NCI-H2196 treated with DMSO at 0.1 percent for 48 hours (cell line): ENCODE measurements around the gene SP100.
"Not testable (repeated sequence)": the region's sequence is repeated elsewhere in the genome, so short reads cannot be mapped to it uniquely, and the experiment has no call there.

Source experiments
- DNase-seq: peaks from one replicate; lab custom pipeline; 2025; ENCODE audit not compliant: unreplicated experiment; lab: John Stamatoyannopoulos, UW

Gene SP100

GRCh38 chr2:230457073-230457768 is 41.2 kb downstream of the SP100 start:
- DNase-seq, result no peak

DNA sequence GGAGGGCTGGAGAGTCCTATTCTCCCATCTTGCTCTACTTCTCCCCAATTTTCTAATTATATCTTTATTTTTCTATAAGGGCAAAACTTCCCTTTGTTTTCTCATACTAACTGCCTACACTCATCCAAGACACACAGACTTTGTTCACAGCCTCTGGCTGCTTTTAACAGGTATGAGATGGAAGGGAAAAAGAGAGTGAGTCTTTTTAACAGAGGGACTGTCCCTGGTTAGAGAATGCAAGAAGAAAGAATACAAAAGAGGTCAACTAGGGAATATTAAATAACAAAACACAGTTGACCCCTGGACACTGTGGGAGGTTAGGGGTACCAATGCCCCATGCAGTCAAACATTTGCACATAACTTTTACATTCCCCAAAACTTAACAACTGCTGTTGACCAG is 41.8 kb downstream of the SP100 start:
- DNase-seq, result no peak

GRCh38 chr2:230459216-230459615 is 43.2 kb downstream of the SP100 start:
- no peak for DNase-seq

GRCh38 chr2:230471074-230471473 is 55.1 kb downstream of the SP100 start:
- no peak for DNase-seq

GRCh38 chr2:230472621-230473018 is 56.6 kb downstream of the SP100 start:
- no peak for DNase-seq

DNA sequence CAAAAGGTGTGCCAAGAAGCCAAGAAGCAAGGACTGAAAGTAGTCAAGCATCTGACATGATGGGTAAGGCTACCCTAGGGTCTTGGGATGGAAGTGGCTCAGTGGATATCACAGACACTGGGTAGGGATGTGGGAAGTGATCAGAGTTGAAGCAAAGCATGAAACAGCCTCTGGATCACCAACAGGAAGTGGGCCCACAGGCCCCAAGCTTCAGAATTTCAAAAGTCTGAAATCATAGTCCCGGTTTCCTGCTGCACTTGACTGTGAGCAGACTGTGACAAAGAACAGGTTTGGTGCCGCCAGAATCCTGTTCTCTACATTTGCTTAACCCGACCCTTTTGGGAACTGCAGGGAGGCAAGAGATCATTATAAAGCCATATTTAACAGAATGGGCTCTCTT is 57.4 kb downstream of the SP100 start:
- no peak for DNase-seq

DNA sequence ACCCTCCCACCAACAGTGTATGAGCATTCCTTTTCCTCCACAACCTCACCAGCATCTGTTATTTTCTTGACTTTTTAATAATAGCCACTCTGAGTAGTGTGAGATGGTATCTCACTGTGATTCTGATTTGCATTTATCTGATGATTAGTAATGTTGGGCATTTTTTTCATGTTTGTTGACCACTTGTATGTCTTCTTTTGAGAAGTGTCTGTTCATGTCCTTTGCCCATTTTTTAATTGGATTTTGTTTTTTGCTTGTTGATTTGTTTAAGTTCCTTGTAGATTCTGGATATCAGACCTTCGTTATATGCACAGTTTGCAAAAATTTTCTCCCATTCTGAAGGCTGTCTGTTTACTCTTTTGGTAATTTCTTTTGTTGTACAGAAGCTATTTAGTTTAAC is 59.1 kb downstream of the SP100 start:
- DNase-seq, result no peak

- no peak for DNase-seq
Measured at GRCh38 chr2:230485801-230486341, 69.9 kb downstream of the SP100 start.

DNA sequence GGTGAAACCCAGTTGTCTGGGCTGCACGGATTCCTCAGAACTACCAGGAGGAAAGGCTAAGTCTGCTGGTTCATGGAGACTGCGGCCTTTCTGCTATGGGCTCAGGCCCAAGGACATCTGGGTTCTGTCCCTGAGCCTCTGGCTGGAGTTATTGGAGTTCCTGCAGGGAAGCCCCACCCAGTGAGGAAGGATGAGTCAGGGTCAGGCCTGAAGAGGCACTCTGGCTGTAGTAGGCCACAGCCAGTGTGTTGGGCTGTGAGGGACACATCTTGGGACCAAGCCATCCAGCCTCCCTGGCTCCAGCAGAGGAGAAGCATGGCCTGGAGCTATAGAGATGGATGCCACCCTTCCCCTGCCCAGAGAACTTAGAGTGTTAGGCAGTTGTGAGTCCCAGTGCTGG is 75.2 kb downstream of the SP100 start:
- not testable (repeated sequence) for DNase-seq

DNA sequence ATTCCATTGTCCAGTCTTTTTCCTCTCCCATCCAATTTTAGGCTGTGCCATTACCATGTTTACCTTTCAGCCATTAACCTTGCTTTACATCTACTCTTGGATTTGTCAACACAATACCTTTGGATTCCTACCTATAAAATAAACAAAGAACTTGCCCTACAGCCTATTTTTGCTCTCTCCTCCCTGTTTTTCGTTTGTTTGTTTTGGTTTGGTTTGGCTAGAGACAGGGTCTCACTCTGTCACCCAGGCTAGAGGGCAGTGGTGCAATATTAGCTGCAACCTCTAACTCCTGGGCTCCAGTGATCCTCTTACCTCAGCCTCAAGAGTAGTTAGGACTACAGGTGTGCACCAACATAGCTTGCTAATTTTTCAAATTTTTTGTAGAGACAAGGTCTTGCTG is 76.1 kb downstream of the SP100 start:
- no peak for DNase-seq

DNA sequence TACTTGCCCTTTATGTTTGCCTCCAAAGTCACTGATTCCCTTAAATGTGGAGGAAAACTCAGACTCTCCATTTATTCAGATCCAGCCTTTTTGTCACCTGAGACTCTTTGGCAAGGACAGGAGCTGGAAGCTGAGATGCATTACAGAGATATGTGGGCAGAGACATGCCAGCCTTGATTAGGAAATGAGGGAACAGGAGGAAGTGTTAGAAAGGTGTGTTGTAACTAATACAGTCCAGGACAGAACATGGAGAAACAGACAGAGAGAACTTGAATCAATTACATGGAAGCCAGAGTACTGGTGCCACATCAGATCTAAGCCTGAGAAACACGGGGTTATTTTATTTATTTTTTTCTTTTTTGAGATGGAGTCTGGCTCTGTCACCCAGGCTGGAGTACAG is 79.0 kb downstream of the SP100 start:
- no peak for DNase-seq

DNA sequence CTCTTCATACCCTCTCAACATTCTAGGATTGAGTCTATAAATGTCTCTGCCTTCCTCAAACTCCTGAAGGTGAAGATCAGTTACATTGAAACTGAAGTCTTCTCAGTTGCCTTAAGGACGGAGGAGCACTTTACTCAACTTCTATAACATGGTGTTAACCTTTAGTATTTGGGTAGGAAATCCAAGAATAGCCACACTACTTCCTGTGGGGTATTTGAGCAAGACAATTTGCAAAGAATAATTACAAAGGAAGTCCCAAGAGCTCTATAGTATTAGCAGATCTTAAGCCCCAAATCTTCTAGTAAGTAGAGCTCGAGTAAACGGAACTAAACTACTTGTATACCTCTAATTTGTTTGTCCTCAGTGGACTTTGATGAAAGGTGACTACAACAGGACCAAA is 80.9 kb downstream of the SP100 start:
- DNase-seq, result no peak

DNA sequence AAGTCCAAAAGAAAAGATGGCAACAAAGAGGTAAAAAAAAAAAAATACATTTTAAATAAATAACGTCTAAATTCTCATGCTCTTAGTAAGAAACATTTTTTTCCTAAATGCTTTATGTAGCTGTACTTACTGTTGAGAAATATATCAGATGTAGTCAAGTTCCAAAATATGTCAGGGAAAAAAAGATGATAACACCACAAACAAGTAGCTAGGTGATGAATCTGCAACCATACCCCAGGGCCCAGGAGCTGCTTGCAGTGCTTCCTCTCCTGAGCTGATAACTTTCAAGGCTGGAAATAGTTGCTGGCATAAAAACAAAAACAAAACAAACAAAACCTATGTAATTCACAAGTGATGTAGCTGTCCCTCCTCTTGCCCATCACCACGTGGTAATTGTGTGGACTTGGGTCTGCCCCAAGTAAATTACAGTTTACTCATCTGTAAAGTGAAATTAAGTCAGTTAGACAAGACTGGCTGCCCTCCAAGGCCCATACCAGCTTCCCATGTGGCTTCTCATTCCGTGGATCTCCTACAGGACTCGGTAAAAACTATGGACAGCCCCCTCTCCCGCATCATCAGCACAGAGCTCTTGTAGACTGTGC is 82.6 kb downstream of the SP100 start:
- no peak for DNase-seq

GRCh38 chr2:230502593-230502992 is 86.6 kb downstream of the SP100 start:
- DNase-seq, result no peak

- DNase-seq, result no peak
Measured at GRCh38 chr2:230503798-230504197, 87.8 kb downstream of the SP100 start.

- DNase-seq, result no peak
Measured at GRCh38 chr2:230505162-230505561, 89.2 kb downstream of the SP100 start.

GRCh38 chr2:230512955-230513748 is 97.2 kb downstream of the SP100 start:
- DNase-seq, result no peak

GRCh38 chr2:230520061-230520874 is 104.3 kb downstream of the SP100 start:
- DNase-seq, result no peak

DNA sequence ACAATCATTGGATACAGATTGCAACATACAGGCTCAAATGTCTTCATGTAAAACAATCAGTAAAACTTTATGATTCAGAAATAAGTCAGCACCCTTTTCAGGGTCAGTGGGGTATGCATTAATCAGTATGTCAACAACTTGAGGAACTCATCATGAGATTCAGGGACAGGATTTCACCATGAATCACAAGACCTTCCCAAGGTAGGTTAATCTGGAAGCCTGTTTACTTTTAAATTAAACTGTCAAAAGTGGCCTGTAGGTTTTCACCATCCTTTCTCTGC is 104.8 kb downstream of the SP100 start:
- no peak for DNase-seq

DNA sequence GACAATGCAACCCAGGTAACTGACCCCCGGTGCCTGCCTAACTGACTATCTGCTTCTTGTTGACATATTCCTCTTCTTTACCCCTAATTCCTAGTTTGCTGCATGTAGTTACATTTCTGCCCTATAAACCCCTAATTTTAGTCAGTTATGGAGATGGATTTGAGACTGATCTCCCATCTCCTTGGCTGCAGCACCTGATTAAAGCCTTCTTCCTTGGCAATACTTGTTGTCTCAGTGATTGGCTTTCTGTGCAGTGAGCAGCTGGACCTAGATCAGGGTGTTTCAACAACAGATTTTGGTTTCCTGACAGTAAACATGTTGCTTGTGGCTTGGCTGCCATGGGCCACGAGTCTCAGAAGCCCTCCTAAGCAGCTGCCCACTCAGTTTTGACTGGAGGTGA is 105.4 kb downstream of the SP100 start:
- DNase-seq, result no peak

GRCh38 chr2:230525682-230526081 is 109.7 kb downstream of the SP100 start:
- DNase-seq, result no peak
